Naive thymus-derived CD4-positive, alpha-beta T cell (primary cell): Measurements from ENCODE around the gene HSD11B2. TPM values are rescaled to one million over a fixed set of nuclear protein-coding genes. Genes with fewer than 3 reads are reported as not detected.
A peak's percentile ranks its signal among the peaks of the same experiment; 100 is the strongest.

ENCODE experiments used
- ATAC-seq: fragments of 150-1000 bp; cut with Tn5 transposase; 2 replicates; pipeline ENCODE4 v1.10.0; 2021; ENCODE audit warnings: mild to moderate bottlenecking, moderate library complexity
- CTCF ChIA-PET: fragments of 350-600 bp; sonication (Branson Sonifier 250); formaldehyde crosslinking; loops from one replicate; lab custom pipeline; 2021; ENCODE audit warnings: antibody characterized with exemption; lab: Charles Lee
- POLR2A ChIA-PET: fragments of 350-600 bp; sonication (Branson Sonifier 250); formaldehyde crosslinking; loops from one replicate; lab custom pipeline; 2021; ENCODE audit warnings: antibody characterized with exemption, inconsistent platforms; lab: Charles Lee
- DNase-seq, 9 donors: peaks; one replicate each; pipeline versions ENCODE4 v3.0.0 to v3.0.0-alpha.2; 2020 to 2022; ENCODE audit warnings: mixed read lengths in 1 of 9
- H3K27ac ChIP-seq: one replicate; pipeline ENCODE4 v1.7.0; 2013; ENCODE audit warnings: mild to moderate bottlenecking, low read depth, low read length, moderate library complexity
- H3K27me3 ChIP-seq, 2 donors: one replicate each; pipeline ENCODE4 v1.7.0; 2013; ENCODE audit warnings: low read length in 2 of 2, mild to moderate bottlenecking in 2 of 2, moderate library complexity in 2 of 2; ENCODE audit not compliant: control insufficient read depth in 2 of 2, insufficient read depth in 2 of 2
- H3K36me3 ChIP-seq, 3 experiments: 1 replicate in 2 of 3; 2 replicates in 1 of 3; pipeline ENCODE4 v1.7.0; 2013; ENCODE audit warnings: low read length in 3 of 3, mild to moderate bottlenecking in 3 of 3, moderate library complexity in 1 of 3; ENCODE audit not compliant: insufficient read depth in 3 of 3, control insufficient read depth in 2 of 3
- H3K4me1 ChIP-seq, 2 donors: one replicate each; pipeline ENCODE4 v1.7.0; 2013; ENCODE audit warnings: low read length in 2 of 2, mild to moderate bottlenecking in 2 of 2, moderate library complexity in 1 of 2; ENCODE audit not compliant: control insufficient read depth in 2 of 2, insufficient read depth in 2 of 2
- H3K4me3 ChIP-seq: 2 replicates; pipeline ENCODE4 v1.7.0; 2013; ENCODE audit warnings: mild to moderate bottlenecking, low read length
- H3K9me3 ChIP-seq, 3 experiments: 1 replicate in 2 of 3; 2 replicates in 1 of 3; pipeline ENCODE4 v1.7.0; 2013; ENCODE audit warnings: low read length in 3 of 3; ENCODE audit not compliant: control insufficient read depth in 2 of 3
- H3K27ac Mint-ChIP-seq, 9 donors: one replicate each; pipeline ENCODE4 v1.8.0; 2020 to 2022; ENCODE audit warnings: mixed read lengths in 9 of 9, mild to moderate bottlenecking in 8 of 9, moderate library complexity in 5 of 9, inconsistent platforms in 2 of 9
- H3K27me3 Mint-ChIP-seq, 5 donors: one replicate each; pipeline ENCODE4 v1.8.0; 2021 to 2022; ENCODE audit warnings: mixed read lengths in 5 of 5, mild to moderate bottlenecking in 1 of 5
- H3K36me3 Mint-ChIP-seq, 5 donors: one replicate each; pipeline ENCODE4 v1.8.0; 2020 to 2022; ENCODE audit warnings: mixed read lengths in 5 of 5, mild to moderate bottlenecking in 3 of 5, inconsistent platforms in 1 of 5
- H3K4me1 Mint-ChIP-seq, 7 donors: one replicate each; pipeline ENCODE4 v1.8.0; 2020 to 2022; ENCODE audit warnings: mixed read lengths in 7 of 7, mild to moderate bottlenecking in 3 of 7, inconsistent platforms in 1 of 7
- H3K4me3 Mint-ChIP-seq, 10 donors: one replicate each; pipeline ENCODE4 v1.8.0; 2020 to 2022; ENCODE audit warnings: mild to moderate bottlenecking in 10 of 10, mixed read lengths in 10 of 10, moderate library complexity in 6 of 10, inconsistent platforms in 2 of 10
- H3K9me3 Mint-ChIP-seq, 11 donors: one replicate each; pipeline ENCODE4 v1.8.0; 2020 to 2022; ENCODE audit warnings: mixed read lengths in 11 of 11, mild to moderate bottlenecking in 4 of 11, inconsistent platforms in 1 of 11, moderate library complexity in 1 of 11
- intact Hi-C, 2 donors: fragments of 100-400 bp; cut with micrococcal nuclease; formaldehyde crosslinking; loops; one replicate each; pipeline ENCODE4 v1.15.1; 2023
- polyA plus RNA-seq, 2 donors: library from polyadenylated mRNA; unstranded; fragments of 300-500 nt; fragmentation: Illumina TruSeq; gene quantifications; one replicate each; pipeline ENCODE4 v1.2.3, GENCODE V29; 2021
- total RNA-seq, 6 experiments: library from RNA in 5 of 6; stranded (reverse) in 5 of 6; gene quantifications; 1 replicate in 5 of 6; 2 replicates in 1 of 6; pipeline ENCODE4 v1.2.3 and lab custom pipeline; 2021 to 2026

The HSD11B2 gene
- total RNA-seq (under 1 TPM in 1 of 5 experiments, not detected in 4; 0.17 TPM), polyA plus RNA-seq (not detected), total RNA-seq (lab: John Stamatoyannopoulos, UW) (not detected)

- DNase-seq, result peak in 1 of 9 donors; percentile 60
- ChIA-PET POLR2A (no interaction called here), CTCF (no interaction called here)
- peaks cover 22 to 50% (median 30%) of the 10 kb centered on the region in 5 donors for H3K27me3 Mint-ChIP-seq
- no peak within 1 kb of the TSS for H3K27ac Mint-ChIP-seq
- H3K4me3 Mint-ChIP-seq, result peak within 1 kb of the TSS; percentile 63 to 86 (median 80)
- intact Hi-C loops, result no loop called here
- H3K9me3 Mint-ChIP-seq, result peaks cover 0 to 1% (median 0%) of the 10 kb centered on the region in 11 donors
- Histone ChIP-seq H3K4me1 (peaks cover 0 to 5% of the 10 kb centered on the region in 2 donors), H3K9me3 (no peaks in the 10 kb centered on the region), H3K27ac (no peak within 1 kb of the TSS), H3K36me3 (no peaks in the 10 kb centered on the region), H3K4me3 (no peak within 1 kb of the TSS), H3K27me3 (peaks cover 5 to 12% of the 10 kb centered on the region in 2 donors)
- H3K36me3 Mint-ChIP-seq, result no peaks in the 10 kb centered on the region
- peaks cover 0 to 12% (median 4%) of the 10 kb centered on the region in 7 donors for H3K4me1 Mint-ChIP-seq
- ATAC-seq, result peak; percentile 58
These were observed at the start of gene HSD11B2 for GRCh38 chr16:67430977-67431774. TSS of gene HSD11B2 (plus strand) at chr16:67431121. CDS start at chr16:67431249, 128 bp downstream.

- H3K4me1 Mint-ChIP-seq, result no peaks in the 10 kb centered on the region
- no peaks in the 10 kb centered on the region for H3K9me3 Mint-ChIP-seq
- Histone ChIP-seq H3K27me3 (no peaks in the 10 kb centered on the region), H3K9me3 (no peaks in the 10 kb centered on the region), H3K27ac (no peak overlapping the region), H3K4me1 (no peaks in the 10 kb centered on the region), H3K4me3 (no peak overlapping the region), H3K36me3 (no peaks in the 10 kb centered on the region)
- H3K27ac Mint-ChIP-seq, result no peak overlapping the region
- no peaks in the 10 kb centered on the region for H3K36me3 Mint-ChIP-seq
- H3K27me3 Mint-ChIP-seq, result peaks cover 0 to 21% (median 0%) of the 10 kb centered on the region in 5 donors
- DNase-seq, result no peak
- POLR2A ChIA-PET, result no interaction called here
- ATAC-seq, result no peak
- H3K4me3 Mint-ChIP-seq, result no peak overlapping the region
- CTCF ChIA-PET, result no interaction called here
- intact Hi-C loops, result no loop called here
These were observed 47.6 kb upstream of the HSD11B2 start for GRCh38 chr16:67383284-67383683.

GRCh38 chr16:67384778-67385510, 46.0 kb upstream of the HSD11B2 start:
- no peaks in the 10 kb centered on the region for H3K9me3 Mint-ChIP-seq
- ChIA-PET POLR2A (no interaction called here), CTCF (interaction anchor here (0.6 to 1.1 kb wide), 3 partner anchors 9 to 432 kb away, joined by 3 to 5 read pairs (median 3); no protein-coding TSS in a partner anchor)
- Histone ChIP-seq H3K27ac (no peak overlapping the region), H3K9me3 (no peaks in the 10 kb centered on the region), H3K4me3 (no peak overlapping the region), H3K4me1 (no peaks in the 10 kb centered on the region), H3K36me3 (no peaks in the 10 kb centered on the region), H3K27me3 (no peaks in the 10 kb centered on the region)
- no peak overlapping the region for H3K4me3 Mint-ChIP-seq
- ATAC-seq (no peak), DNase-seq (no peak)
- intact Hi-C loops, result no loop called here
- H3K36me3 Mint-ChIP-seq, result no peaks in the 10 kb centered on the region
- H3K27ac Mint-ChIP-seq, result no peak overlapping the region
- peaks cover 0 to 4% (median 0%) of the 10 kb centered on the region in 7 donors for H3K4me1 Mint-ChIP-seq
- H3K27me3 Mint-ChIP-seq, result peaks cover 0 to 25% (median 0%) of the 10 kb centered on the region in 5 donors

GRCh38 chr16:67386861-67387455, 44.0 kb upstream of the HSD11B2 start:
- no peak for DNase-seq
- CTCF ChIA-PET, result no interaction called here
- POLR2A ChIA-PET, result no interaction called here
- no peak for ATAC-seq
- intact Hi-C loops, result no loop called here
- peaks cover 0 to 10% (median 0%) of the 10 kb centered on the region in 7 donors for H3K4me1 Mint-ChIP-seq
- Histone ChIP-seq H3K27me3 (no peaks in the 10 kb centered on the region), H3K27ac (no peak overlapping the region), H3K9me3 (no peaks in the 10 kb centered on the region), H3K4me1 (no peaks in the 10 kb centered on the region), H3K36me3 (no peaks in the 10 kb centered on the region), H3K4me3 (no peak overlapping the region)
- no peaks in the 10 kb centered on the region for H3K9me3 Mint-ChIP-seq
- peaks cover 0 to 31% (median under 1%) of the 10 kb centered on the region in 5 donors for H3K27me3 Mint-ChIP-seq
- H3K27ac Mint-ChIP-seq, result no peak overlapping the region
- H3K36me3 Mint-ChIP-seq, result no peaks in the 10 kb centered on the region
- H3K4me3 Mint-ChIP-seq, result no peak overlapping the region

DNA sequence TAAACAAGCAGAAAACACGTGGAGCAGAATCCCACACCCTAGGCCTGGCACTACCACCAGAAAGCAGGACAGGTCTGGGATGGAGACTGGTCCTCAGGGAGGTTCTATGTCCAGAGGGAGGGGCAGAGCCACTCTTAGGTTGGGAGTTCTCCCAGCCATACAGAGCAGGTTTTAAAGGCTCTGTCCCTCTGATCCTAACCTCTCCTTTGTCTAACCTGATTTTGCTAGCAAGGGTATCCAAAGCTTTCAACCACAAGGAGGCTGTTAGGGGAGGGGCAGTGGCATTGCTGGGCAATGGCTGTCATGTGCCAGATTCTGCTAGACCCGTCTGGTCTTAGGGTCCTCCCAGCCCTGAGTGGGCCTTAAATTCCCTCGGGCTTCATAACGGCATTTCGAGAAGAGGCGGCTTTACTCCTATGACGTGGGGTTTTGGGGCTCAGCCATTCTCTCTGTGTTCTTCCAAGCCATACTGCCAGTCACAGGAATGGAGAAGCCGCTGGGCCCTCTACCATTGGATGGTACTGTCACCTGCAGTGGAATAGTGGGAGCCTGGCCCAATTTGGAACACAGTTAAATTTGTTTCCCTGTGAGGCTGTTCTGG, 43.3 kb upstream of the HSD11B2 start:
- DNase-seq, result no peak

DNA sequence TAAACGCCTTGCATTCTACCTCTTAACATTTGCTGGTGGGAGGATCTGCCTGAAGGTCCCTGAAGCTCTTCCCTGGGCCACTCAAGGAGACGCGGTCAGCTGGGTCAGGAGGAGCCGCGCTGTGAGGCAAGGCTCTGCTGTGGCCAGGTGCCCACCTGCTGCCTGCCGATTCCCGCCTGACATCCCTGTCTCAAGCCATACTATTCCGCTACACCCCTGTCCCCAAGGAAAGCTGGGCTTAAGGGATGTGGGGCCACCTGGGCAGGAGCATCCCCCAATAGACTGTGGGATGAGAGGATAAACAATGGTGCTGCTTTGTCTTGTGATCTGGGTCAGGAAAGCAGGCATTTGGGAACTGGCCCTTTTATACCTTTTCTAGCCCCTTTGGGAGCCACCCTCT, 42.7 kb upstream of the HSD11B2 start:
- no peaks in the 10 kb centered on the region for H3K36me3 ChIP-seq
- H3K4me1 ChIP-seq, result peaks cover 0 to under 1% of the 10 kb centered on the region in 2 donors
- no peaks in the 10 kb centered on the region for H3K36me3 Mint-ChIP-seq
- intact Hi-C loops, result no loop called here
- CTCF ChIA-PET, result no interaction called here
- no peak overlapping the region for H3K4me3 Mint-ChIP-seq
- no peaks in the 10 kb centered on the region for H3K9me3 ChIP-seq
- POLR2A ChIA-PET, result interaction anchor here (0.6 kb wide), 1 partner anchor 40 kb away, joined by 3 read pairs; no protein-coding TSS in a partner anchor
- H3K4me1 Mint-ChIP-seq, result peaks cover 0 to 18% (median 0%) of the 10 kb centered on the region in 7 donors
- DNase-seq (no peak), ATAC-seq (no peak)
- H3K27ac Mint-ChIP-seq, result peak overlapping the region in 1 of 9 donors; percentile 55
- H3K27me3 Mint-ChIP-seq, result peaks cover 6 to 39% (median 7%) of the 10 kb centered on the region in 5 donors
- peaks cover 0 to 4% of the 10 kb centered on the region in 2 donors for H3K27me3 ChIP-seq
- H3K27ac ChIP-seq, result no peak overlapping the region
- no peak overlapping the region for H3K4me3 ChIP-seq
- H3K9me3 Mint-ChIP-seq, result no peaks in the 10 kb centered on the region

More for the DNA sequence above, 43.3 kb upstream of the HSD11B2 start:
- H3K9me3 Mint-ChIP-seq, result no peaks in the 10 kb centered on the region
- Histone ChIP-seq H3K27ac (no peak overlapping the region), H3K4me1 (no peaks in the 10 kb centered on the region), H3K9me3 (no peaks in the 10 kb centered on the region), H3K27me3 (peaks cover 0 to 2% of the 10 kb centered on the region in 2 donors), H3K36me3 (no peaks in the 10 kb centered on the region), H3K4me3 (no peak overlapping the region)
- no peak for ATAC-seq
- peaks cover 0 to 16% (median 0%) of the 10 kb centered on the region in 7 donors for H3K4me1 Mint-ChIP-seq
- H3K27me3 Mint-ChIP-seq, result peaks cover 3 to 37% (median 7%) of the 10 kb centered on the region in 5 donors
- CTCF ChIA-PET, result no interaction called here
- intact Hi-C loops, result no loop called here
- no peak overlapping the region for H3K27ac Mint-ChIP-seq
- H3K36me3 Mint-ChIP-seq, result no peaks in the 10 kb centered on the region
- POLR2A ChIA-PET, result interaction anchor here (0.6 kb wide), 1 partner anchor 39 kb away, joined by 3 read pairs; no protein-coding TSS in a partner anchor
- H3K4me3 Mint-ChIP-seq, result no peak overlapping the region
